A673 (cell line): ENCODE measurements around the gene GAS2L2. TPM values are rescaled to one million over a fixed set of nuclear protein-coding genes. Genes with fewer than 3 reads are reported as not detected.

Source experiments
- BruUV-seq: library from RNA; stranded (reverse); fragments of 400-500 nt; replicated peaks from 2 replicates; lab custom pipeline; 2021; lab: Mats Ljungman, UMichigan
- CTCF ChIA-PET: fragments of 300-600 bp; sonication (Branson Sonifier 250); formaldehyde crosslinking; loops from one replicate; lab custom pipeline; 2022; ENCODE audit warnings: antibody characterized with exemption; lab: Charles Lee
- POLR2A ChIA-PET: fragments of 300-600 bp; sonication (Branson Sonifier 250); formaldehyde crosslinking; loops from one replicate; lab custom pipeline; 2022; ENCODE audit warnings: antibody characterized with exemption; ENCODE audit not compliant: low non-redundant PET; lab: Charles Lee
- DNase-seq: peaks from one replicate; pipeline ENCODE4 v3.0.0-alpha.2; 2015; ENCODE audit warnings: low spot score
- H3K27ac ChIP-seq: fragments of 200-600 bp; sonication (generic); 2 replicates; pipeline ENCODE4 v1.5.1; 2016; ENCODE audit warnings: mixed run types, low read depth, mild to moderate bottlenecking, mixed read lengths, antibody characterized with exemption, low read length; ENCODE audit not compliant: poor library complexity, severe bottlenecking
- H3K27me3 ChIP-seq: fragments of 200-600 bp; sonication (generic); replicated peaks from 2 replicates; pipeline ENCODE4 v1.6.1; 2017; ENCODE audit warnings: mixed run types, low read depth, mild to moderate bottlenecking, mixed read lengths, antibody characterized with exemption, low read length; ENCODE audit not compliant: insufficient read depth, poor library complexity
- H3K36me3 ChIP-seq: fragments of 200-600 bp; sonication (generic); 2 replicates; pipeline ENCODE4 v1.6.1; 2016; ENCODE audit warnings: mixed run types, mild to moderate bottlenecking, mixed read lengths, antibody characterized with exemption, low read length; ENCODE audit not compliant: insufficient read depth, poor library complexity, severe bottlenecking
- H3K4me1 ChIP-seq: fragments of 200-600 bp; sonication (generic); 2 replicates; pipeline ENCODE4 v1.6.1; 2017; ENCODE audit warnings: mixed run types, mild to moderate bottlenecking, mixed read lengths, antibody characterized with exemption, low read length; ENCODE audit not compliant: insufficient read depth, poor library complexity, severe bottlenecking
- H3K4me3 ChIP-seq: fragments of 200-600 bp; sonication (generic); 2 replicates; pipeline ENCODE4 v1.5.1; 2016; ENCODE audit warnings: low read depth, mixed run types, mild to moderate bottlenecking, mixed read lengths, low read length; ENCODE audit not compliant: poor library complexity, severe bottlenecking
- H3K9me3 ChIP-seq: fragments of 200-600 bp; sonication (generic); 2 replicates; pipeline ENCODE4 v1.6.1; 2016; ENCODE audit warnings: mixed run types, low read depth, mild to moderate bottlenecking, mixed read lengths, antibody characterized with exemption, low read length; ENCODE audit not compliant: poor library complexity, severe bottlenecking
- CTCF ChIP-seq: fragments of 300-800, 200-600 bp; sonication (generic); conservative IDR thresholded peaks from 2 replicates; pipeline ENCODE4 v1.5.1; 2017; ENCODE audit warnings: low read depth, mild to moderate bottlenecking, antibody characterized with exemption, low read length, moderate library complexity, mixed read lengths
- EZH2 ChIP-seq: fragments of 200-600 bp; sonication (generic); IDR thresholded peaks from 2 replicates; pipeline ENCODE4 v1.6.1; 2017; ENCODE audit warnings: borderline replicate concordance, low read depth, mild to moderate bottlenecking, mixed read lengths, antibody characterized with exemption, low read length; ENCODE audit not compliant: poor library complexity, severe bottlenecking
- intact Hi-C: fragments of 100-400 bp; cut with micrococcal nuclease; formaldehyde crosslinking; loops from one replicate; pipeline ENCODE4 v1.10.0; 2022; ENCODE audit not compliant: unreplicated experiment
- total RNA-seq: library from RNA; stranded (reverse); gene quantifications from 2 replicates; pipeline ENCODE4 v1.2.3, GENCODE V29; 2021

GAS2L2 gene
- total RNA-seq, 1 experiment from 2014 or later, result not detected

- intact Hi-C loops, result loop anchor here (10.0 kb wide), 1 partner anchor 425 kb away; no protein-coding TSS in a partner anchor
Observed at GRCh38 chr17:35740216-35740615, 12.8 kb downstream of the GAS2L2 start.

GRCh38 chr17:35738519-35739133, 14.4 kb downstream of the GAS2L2 start:
- ChIA-PET CTCF (no interaction called here), POLR2A (no interaction called here)
- DNase-seq, result no peak
- H3K27ac ChIP-seq, result no peak overlapping the region
- no peaks in the 10 kb centered on the region for H3K9me3 ChIP-seq
- BruUV-seq, result no TSS peak
- intact Hi-C loops, result no loop called here
- no peaks in the 10 kb centered on the region for H3K36me3 ChIP-seq
- no peak overlapping the region for H3K4me3 ChIP-seq
- H3K27me3 ChIP-seq, result no peaks in the 10 kb centered on the region
- no peaks in the 10 kb centered on the region for H3K4me1 ChIP-seq
- no peak for TF ChIP-seq CTCF
- TF ChIP-seq EZH2, result no peak

More at GRCh38 chr17:35740216-35740615, 12.8 kb downstream of the GAS2L2 start:
- Histone ChIP-seq H3K4me1 (no peaks in the 10 kb centered on the region), H3K27ac (no peak overlapping the region), H3K9me3 (no peaks in the 10 kb centered on the region), H3K36me3 (no peaks in the 10 kb centered on the region), H3K27me3 (no peaks in the 10 kb centered on the region), H3K4me3 (no peak overlapping the region)
- POLR2A ChIA-PET, result no interaction called here
- no peak for DNase-seq
- TF ChIP-seq CTCF (no peak), EZH2 (no peak)
- CTCF ChIA-PET, result no interaction called here
- no TSS peak for BruUV-seq

- H3K27me3 ChIP-seq, result no peaks in the 10 kb centered on the region
- intact Hi-C loops, result no loop called here
- H3K27ac ChIP-seq, result no peak overlapping the region
- DNase-seq, result no peak
- ChIA-PET POLR2A (no interaction called here), CTCF (no interaction called here)
- no peak overlapping the region for H3K4me3 ChIP-seq
- TF ChIP-seq CTCF (no peak), EZH2 (no peak)
- no TSS peak for BruUV-seq
- H3K4me1 ChIP-seq, result no peaks in the 10 kb centered on the region
- no peaks in the 10 kb centered on the region for H3K36me3 ChIP-seq
- no peaks in the 10 kb centered on the region for H3K9me3 ChIP-seq
Observed at GRCh38 chr17:35736236-35736635, 16.8 kb downstream of the GAS2L2 start.
